ES-I3 (cell line): ENCODE measurements around the gene FAT4.

ENCODE experiments used
- H3K36me3 ChIP-seq: 2 replicates; pipeline ENCODE4 v1.6.1; 2013; ENCODE audit warnings: mild to moderate bottlenecking, low read length, control low read depth, moderate library complexity; ENCODE audit not compliant: insufficient read depth
- H3K4me1 ChIP-seq: 2 replicates; pipeline ENCODE4 v1.6.1; 2013; ENCODE audit warnings: mild to moderate bottlenecking, control low read depth, low read length; ENCODE audit not compliant: insufficient read depth
- H3K9ac ChIP-seq: 2 replicates; pipeline ENCODE4 v1.6.1; 2013; ENCODE audit warnings: low read depth, mild to moderate bottlenecking, low read length, moderate library complexity
- H3K9me3 ChIP-seq: 2 replicates; pipeline ENCODE4 v1.6.1; 2013; ENCODE audit warnings: mild to moderate bottlenecking, low read length, moderate library complexity; ENCODE audit not compliant: control insufficient read depth, insufficient read depth

The FAT4 gene

DNA sequence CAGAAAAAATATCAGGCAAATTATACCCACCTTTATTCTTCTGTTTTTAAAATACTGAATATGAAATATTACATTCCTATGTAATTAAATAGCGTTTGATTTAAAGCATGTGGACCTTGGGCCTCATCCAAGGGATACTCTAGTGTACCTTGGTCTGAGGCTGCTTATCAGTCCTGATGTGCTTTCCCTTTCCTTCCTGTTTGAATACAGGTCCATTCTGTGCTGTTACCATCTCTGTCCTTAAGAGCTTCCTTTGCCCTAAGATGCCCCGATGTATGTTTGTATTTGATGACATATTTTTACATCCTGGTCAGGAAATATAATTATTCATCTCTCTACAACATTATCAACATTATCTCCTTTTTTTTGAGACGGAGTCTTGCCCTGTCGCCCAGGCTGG, 24.1 kb downstream of the FAT4 start:
- no peak overlapping the region for H3K9ac ChIP-seq

DNA sequence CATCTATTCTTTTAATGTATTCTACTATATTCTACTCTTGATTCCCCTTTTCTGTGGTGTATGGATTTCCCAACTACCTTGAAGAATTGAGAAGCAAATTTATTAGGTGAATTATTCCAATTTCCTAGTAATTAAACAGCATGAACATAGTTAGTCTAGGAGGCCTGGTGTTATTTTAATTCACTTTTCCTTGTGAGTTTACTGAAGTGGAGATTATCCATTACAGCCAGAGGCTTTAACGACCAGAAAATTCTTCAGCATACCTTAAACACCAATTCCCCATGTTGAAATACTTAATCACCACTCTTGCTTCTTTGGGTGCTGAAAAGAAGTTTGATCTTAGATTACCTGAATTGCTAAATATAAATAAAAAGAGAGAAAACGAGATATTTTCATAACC, 29.4 kb downstream of the FAT4 start:
- no peaks in the 10 kb centered on the region for H3K36me3 ChIP-seq
- no peak overlapping the region for H3K9ac ChIP-seq
- H3K4me1 ChIP-seq = peaks cover 14% of the 10 kb centered on the region; the same call in 1 of the 2 replicates

More for the DNA sequence above, 24.1 kb downstream of the FAT4 start:
- Histone ChIP-seq H3K9me3 (no peaks in the 10 kb centered on the region), H3K4me1 (peaks cover 6% of the 10 kb centered on the region; the same call in 1 of the 2 replicates), H3K36me3 (no peaks in the 10 kb centered on the region)

DNA sequence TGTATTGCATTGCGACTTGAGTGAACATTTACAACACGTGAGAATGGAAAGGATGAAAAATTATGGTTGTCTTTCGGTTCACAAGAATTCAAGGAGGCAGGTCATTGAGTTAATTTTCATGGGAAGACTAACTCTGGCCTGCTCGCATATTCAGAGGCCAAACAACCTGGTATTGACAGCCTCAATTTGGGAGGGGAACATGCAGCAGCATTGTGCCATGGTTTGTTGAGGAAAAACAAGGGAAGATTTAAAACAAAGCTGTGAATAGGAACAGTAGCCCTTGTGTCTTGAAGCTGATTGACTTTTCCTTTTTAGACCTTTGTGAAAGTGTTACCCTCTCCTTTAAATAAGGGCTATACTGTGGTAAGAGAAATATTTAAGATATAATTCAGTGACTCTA, 31.9 kb downstream of the FAT4 start:
- no peak overlapping the region for H3K9ac ChIP-seq
- H3K9me3 ChIP-seq = no peaks in the 10 kb centered on the region
- H3K4me1 ChIP-seq = peaks cover 20% of the 10 kb centered on the region; the same call in 1 of the 2 replicates
- no peaks in the 10 kb centered on the region for H3K36me3 ChIP-seq

More for the DNA sequence above, 29.4 kb downstream of the FAT4 start:
- no peaks in the 10 kb centered on the region for H3K9me3 ChIP-seq

DNA sequence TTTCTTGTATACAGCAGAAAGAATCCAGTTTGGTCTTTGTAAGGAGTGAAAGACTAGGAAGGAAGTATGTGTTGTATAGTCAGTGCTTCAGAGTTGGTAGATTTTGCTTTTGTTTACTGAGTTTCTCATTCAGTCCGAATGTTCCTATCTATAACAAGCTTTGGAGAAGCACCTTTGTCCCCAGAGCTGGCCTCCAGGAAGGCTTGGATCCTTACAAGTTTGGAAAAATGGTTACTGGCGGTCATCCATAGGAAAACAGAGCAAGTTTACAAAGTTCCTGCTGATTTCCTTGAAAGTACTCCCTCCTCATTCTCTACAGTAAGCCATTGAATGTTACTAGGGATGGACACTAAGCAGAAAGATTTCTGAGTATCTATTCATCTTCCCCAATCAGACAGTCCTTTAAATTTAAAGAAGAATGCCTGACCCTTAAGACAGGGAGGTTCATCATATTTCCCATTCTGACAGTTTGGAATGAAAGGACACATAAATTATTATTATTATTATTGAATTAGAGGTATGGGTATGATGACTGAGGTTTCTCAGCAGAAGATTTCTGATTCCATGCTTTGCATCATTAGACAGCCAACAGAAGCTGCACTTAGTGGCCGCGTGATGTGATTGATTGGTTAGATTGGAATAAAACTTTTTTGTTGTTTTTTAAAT, 35.8 kb downstream of the FAT4 start:
- H3K36me3 ChIP-seq = no peaks in the 10 kb centered on the region
- no peaks in the 10 kb centered on the region for H3K9me3 ChIP-seq
- no peak overlapping the region for H3K9ac ChIP-seq
- peaks cover 32% of the 10 kb centered on the region; the same call in 1 of the 2 replicates for H3K4me1 ChIP-seq

DNA sequence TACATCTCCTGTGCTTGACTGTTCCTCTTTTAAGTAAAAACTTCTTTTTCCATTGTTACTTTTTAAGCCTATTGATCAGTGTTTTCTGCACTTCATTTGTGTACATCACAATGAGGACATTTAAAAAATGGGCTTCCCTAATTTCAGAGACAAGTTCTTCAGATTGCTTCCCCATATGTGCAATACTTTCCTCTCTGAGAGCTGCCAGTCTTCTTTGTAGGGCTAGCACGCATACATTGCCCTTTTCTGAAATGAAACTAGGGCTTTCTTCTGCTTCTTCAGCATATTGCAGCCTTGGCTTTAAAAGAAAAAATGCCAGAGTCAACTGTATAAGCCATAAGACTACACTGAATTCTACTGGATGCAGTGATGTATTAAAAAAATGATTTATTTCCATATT, 37.8 kb downstream of the FAT4 start:
- Histone ChIP-seq H3K4me1 (peaks cover 31% of the 10 kb centered on the region; the same call in 1 of the 2 replicates), H3K9ac (no peak overlapping the region), H3K9me3 (no peaks in the 10 kb centered on the region), H3K36me3 (no peaks in the 10 kb centered on the region)

DNA sequence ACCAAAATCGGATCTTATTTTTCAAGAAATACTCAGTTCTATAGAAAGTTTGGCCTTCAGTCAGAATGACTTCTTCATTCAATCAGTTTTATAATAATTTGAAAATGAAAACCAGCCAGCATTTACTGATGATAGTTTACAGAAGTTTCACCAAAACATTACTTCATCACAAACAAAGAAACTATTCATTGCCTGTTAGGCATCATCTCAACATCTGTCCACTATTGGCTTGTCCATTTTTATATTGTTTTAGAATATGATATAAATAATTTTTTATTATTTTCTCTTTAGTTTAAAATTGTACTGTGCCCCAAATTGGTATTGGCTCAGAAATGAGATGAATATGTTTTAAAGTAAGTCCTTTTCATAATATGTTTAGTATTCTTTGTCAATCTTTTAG, 38.4 kb downstream of the FAT4 start:
- Histone ChIP-seq H3K4me1 (peaks cover 31% of the 10 kb centered on the region; the same call in 1 of the 2 replicates), H3K9ac (no peak overlapping the region), H3K36me3 (no peaks in the 10 kb centered on the region), H3K9me3 (no peaks in the 10 kb centered on the region)

DNA sequence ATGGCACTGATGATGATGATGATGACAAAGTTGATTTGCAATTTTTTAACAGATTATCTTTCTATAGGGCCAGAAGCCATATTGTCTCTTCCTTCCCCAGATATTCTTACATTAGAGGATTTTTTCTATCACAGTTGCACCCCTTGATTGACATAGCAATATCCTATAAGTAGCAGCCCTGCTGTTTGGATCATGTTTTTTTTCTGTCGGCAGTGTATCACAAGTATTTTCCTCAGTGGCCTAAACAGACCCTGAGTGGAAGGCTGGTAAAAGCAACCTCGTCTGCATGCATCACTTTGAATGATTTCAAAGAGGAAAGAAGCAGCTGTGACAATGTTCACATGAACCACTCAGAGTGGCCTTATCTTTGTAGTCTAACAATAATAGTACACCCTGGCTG, 41.0 kb downstream of the FAT4 start:
- Histone ChIP-seq H3K9me3 (no peaks in the 10 kb centered on the region), H3K9ac (no peak overlapping the region), H3K36me3 (no peaks in the 10 kb centered on the region), H3K4me1 (peaks cover 44% of the 10 kb centered on the region)

DNA sequence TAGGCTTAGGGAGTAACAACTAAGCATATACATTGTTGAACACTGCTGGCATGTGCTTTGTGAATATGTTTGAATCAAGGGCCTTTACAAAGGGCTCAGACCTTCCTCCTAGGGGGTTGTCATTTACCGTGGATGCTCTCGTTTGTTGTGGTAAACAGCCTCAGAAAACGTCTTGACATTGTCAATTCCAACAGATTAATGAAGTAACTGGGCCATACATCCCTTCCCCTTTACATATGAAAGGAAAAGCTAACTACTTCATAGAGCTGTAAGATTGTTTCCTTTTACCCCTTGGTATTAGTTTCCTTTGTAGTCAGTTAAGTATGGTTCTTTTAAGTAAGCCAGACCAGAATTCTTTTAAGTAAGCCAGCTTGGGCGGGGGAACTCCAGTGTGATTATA, 42.9 kb downstream of the FAT4 start:
- no peaks in the 10 kb centered on the region for H3K9me3 ChIP-seq

DNA sequence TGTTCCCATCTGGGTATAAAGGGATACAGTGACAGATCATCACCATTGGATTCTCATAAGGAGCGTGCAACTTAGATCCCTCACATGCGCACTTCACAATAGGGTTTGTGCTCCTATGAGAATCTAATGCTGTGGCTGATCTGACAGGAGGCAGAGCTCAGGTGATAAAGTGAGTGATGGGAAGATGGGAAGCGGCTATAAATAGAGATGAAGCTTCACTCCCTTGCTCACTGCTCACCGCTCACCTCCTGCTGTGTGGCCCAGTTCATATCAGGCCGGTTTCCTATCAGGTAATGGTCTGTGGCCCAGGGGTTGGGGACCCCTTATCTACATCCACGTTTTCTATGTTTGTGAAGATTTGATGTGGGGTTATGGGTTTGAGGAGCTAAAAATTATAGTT, 43.7 kb downstream of the FAT4 start:
- H3K9me3 ChIP-seq = no peaks in the 10 kb centered on the region
- H3K36me3 ChIP-seq = no peaks in the 10 kb centered on the region
- peaks cover 38% of the 10 kb centered on the region for H3K4me1 ChIP-seq
- H3K9ac ChIP-seq = peak overlapping the region; percentile 12; the same call in 1 of the 2 replicates

More for the DNA sequence above, 42.9 kb downstream of the FAT4 start:
- H3K9ac ChIP-seq = peak overlapping the region; percentile 12; the same call in 1 of the 2 replicates
- no peaks in the 10 kb centered on the region for H3K36me3 ChIP-seq
- peaks cover 40% of the 10 kb centered on the region for H3K4me1 ChIP-seq

DNA sequence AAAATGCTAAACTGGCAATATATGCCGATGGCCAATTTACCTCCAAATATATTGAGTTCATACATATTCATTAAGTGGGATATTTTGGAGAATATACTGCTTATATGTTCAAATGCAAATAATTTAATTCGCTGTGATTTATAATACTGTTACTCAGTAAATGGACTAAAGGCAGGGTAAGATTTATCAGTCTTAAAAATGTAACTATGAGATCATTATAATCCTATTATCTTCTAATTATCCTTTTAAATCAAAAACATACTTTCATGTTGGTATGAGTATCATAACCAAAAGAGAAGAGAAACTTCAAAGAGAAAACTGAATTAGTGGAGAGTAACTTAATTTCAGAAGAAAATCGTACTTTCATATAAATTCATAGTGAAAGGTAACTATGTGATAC, 44.6 kb downstream of the FAT4 start:
- Histone ChIP-seq H3K4me1 (peaks cover 37% of the 10 kb centered on the region), H3K36me3 (no peaks in the 10 kb centered on the region), H3K9ac (no peak overlapping the region), H3K9me3 (no peaks in the 10 kb centered on the region)

DNA sequence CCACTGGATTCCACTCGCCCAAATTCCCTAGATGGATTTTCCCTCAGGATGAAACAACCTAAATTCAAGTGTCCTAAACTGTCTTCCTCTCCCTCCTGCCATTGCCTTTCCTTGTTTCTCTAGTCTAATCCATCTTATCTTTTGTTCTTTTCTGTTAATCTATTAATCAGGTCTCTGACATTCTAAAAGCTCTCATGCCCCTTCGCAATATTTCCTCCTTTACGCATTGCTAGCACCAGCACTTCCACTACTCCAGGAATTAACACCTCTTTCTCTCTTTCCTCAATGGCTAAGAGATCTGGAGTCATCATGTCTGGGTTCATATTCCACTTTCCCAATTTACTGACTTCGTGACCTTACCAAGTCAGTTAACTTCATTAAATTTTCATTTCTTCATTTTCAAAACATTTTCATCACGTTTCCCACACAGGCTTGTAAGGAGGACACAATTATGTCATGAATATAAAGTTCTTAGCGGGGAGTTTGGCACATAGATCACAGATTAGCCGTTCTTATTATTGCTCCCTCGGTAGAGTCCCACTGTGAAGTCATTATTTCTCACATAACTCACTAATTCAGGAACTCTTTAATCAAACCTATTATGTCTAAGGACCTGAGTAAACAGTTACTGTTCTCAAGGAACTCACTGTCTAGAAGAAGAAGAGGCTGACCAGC, 45.3 kb downstream of the FAT4 start:
- Histone ChIP-seq H3K9me3 (no peaks in the 10 kb centered on the region), H3K36me3 (no peaks in the 10 kb centered on the region), H3K9ac (no peak overlapping the region), H3K4me1 (peaks cover 33% of the 10 kb centered on the region)

DNA sequence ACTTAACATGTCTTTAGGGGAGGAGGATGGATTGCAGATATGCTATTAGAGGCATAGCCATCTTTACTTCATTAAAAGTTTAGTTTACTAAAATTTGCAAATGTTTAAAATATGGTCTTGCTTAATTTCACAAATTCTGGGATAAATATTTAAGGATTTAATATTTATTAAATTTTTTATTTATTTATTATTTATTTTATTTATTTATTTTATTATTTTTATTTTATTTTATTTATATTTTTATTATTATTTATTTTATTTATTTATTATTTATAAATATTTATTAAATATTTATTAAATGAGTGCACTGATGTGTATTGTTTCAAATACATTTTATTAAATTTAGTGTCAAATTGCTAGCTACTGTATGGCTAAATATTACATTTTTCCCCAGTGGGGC, 46.0 kb downstream of the FAT4 start:
- Histone ChIP-seq H3K9ac (no peak overlapping the region), H3K36me3 (no peaks in the 10 kb centered on the region), H3K9me3 (no peaks in the 10 kb centered on the region), H3K4me1 (peaks cover 29% of the 10 kb centered on the region)
